B cell (primary cell): Measurements from ENCODE around the gene MEGF8. TPM values are rescaled to one million over a fixed set of nuclear protein-coding genes. Genes with fewer than 3 reads are reported as not detected.

Experiments
- ATAC-seq: fragments of 200-7000 bp; cut with Tn5 transposase; one replicate; pipeline ENCODE4 v1.10.0; 2021; ENCODE audit warnings: low read depth, mild to moderate bottlenecking, moderate number of reproducible peaks, moderate library complexity
- CTCF ChIA-PET: fragments of 350-600 bp; sonication (Branson Sonifier 250); formaldehyde crosslinking; loops from one replicate; lab custom pipeline; 2021; ENCODE audit warnings: antibody characterized with exemption, inconsistent platforms; lab: Charles Lee
- POLR2A ChIA-PET: fragments of 350-600 bp; sonication (Branson Sonifier 250); formaldehyde crosslinking; loops from one replicate; lab custom pipeline; 2021; ENCODE audit warnings: antibody characterized with exemption; lab: Charles Lee
- DNase-seq: peaks from one replicate; pipeline ENCODE4 v3.0.0; 2013
- H2AFZ ChIP-seq: 2 replicates; pipeline ENCODE4 v1.6.1; 2012; ENCODE audit warnings: mild to moderate bottlenecking, low read depth, low read length; ENCODE audit not compliant: insufficient read depth, poor library complexity, severe bottlenecking
- H3K27ac ChIP-seq, 2 donors: 1 replicate in 1 of 2; 2 replicates in 1 of 2; pipeline ENCODE4 v1.5.1; 2012 to 2013; ENCODE audit warnings: low read length in 2 of 2, mild to moderate bottlenecking in 2 of 2, moderate library complexity in 1 of 2
- H3K27me3 ChIP-seq, 4 experiments: fragments of 200-600 bp in 1 of 4; sonication (generic) in 1 of 4; replicated peaks in 1 of 4; 1 replicate in 2 of 4; 2 replicates in 2 of 4; pipeline versions ENCODE4 v1.6.1 to v1.7.0; 2013 to 2016; ENCODE audit warnings: low read length in 3 of 4, mild to moderate bottlenecking in 2 of 4, mixed read lengths in 1 of 4, moderate library complexity in 1 of 4; ENCODE audit not compliant: insufficient read depth in 4 of 4, control insufficient read depth in 3 of 4; ENCODE audit errors: control extremely low read depth in 1 of 4
- H3K36me3 ChIP-seq, 2 experiments: replicated peaks in 1 of 2; 1 replicate in 1 of 2; 2 replicates in 1 of 2; pipeline versions ENCODE4 v1.6.1 to v1.7.1; 2013; ENCODE audit warnings: low read length in 1 of 2; ENCODE audit not compliant: insufficient read depth in 2 of 2, control insufficient read depth in 1 of 2; ENCODE audit errors: control extremely low read depth in 1 of 2, extremely low read depth in 1 of 2
- H3K4me1 ChIP-seq, 2 donors: fragments of 200-600 bp in 1 of 2; sonication (generic) in 1 of 2; 1 replicate in 1 of 2; 2 replicates in 1 of 2; pipeline versions ENCODE4 v1.5.1 to v1.6.1; 2013 to 2017; ENCODE audit warnings: low read length in 2 of 2; ENCODE audit not compliant: control insufficient read depth in 2 of 2, insufficient read depth in 2 of 2
- H3K4me2 ChIP-seq: replicated peaks from 2 replicates; pipeline ENCODE3; 2012; ENCODE audit warnings: mild to moderate bottlenecking, low read depth, low read length; ENCODE audit not compliant: poor library complexity, severe bottlenecking
- H3K4me3 ChIP-seq, 5 experiments: fragments of 200-600 bp in 1 of 5; sonication (generic) in 1 of 5; 1 replicate in 3 of 5; 2 replicates in 2 of 5; pipeline versions ENCODE4 v1.5.1 to v1.7.0; 2011 to 2016; ENCODE audit warnings: low read length in 4 of 5, mild to moderate bottlenecking in 4 of 5, low read depth in 2 of 5, control low read depth in 1 of 5, moderate library complexity in 1 of 5; ENCODE audit not compliant: insufficient read depth in 1 of 5; ENCODE audit errors: control extremely low read depth in 1 of 5, extremely low read depth in 1 of 5
- H3K79me2 ChIP-seq: fragments of 200-600 bp; sonication (generic); one replicate; pipeline ENCODE4 v1.6.0; 2016; ENCODE audit warnings: low read length; ENCODE audit not compliant: control insufficient read depth, insufficient read depth
- H3K9ac ChIP-seq: fragments of 200-600 bp; sonication (generic); 2 replicates; pipeline ENCODE4 v1.6.1; 2017; ENCODE audit warnings: mild to moderate bottlenecking, low read length, moderate library complexity
- H3K9me3 ChIP-seq, 3 donors: one replicate each; pipeline versions ENCODE4 v1.6.1 to v1.7.1; 2013; ENCODE audit warnings: low read length in 2 of 3; ENCODE audit not compliant: control insufficient read depth in 2 of 3, insufficient read depth in 1 of 3; ENCODE audit errors: control extremely low read depth in 1 of 3
- H4K20me1 ChIP-seq: 2 replicates; pipeline ENCODE4 v1.6.0; 2012; ENCODE audit warnings: mild to moderate bottlenecking, low read length; ENCODE audit not compliant: insufficient read depth, control insufficient read depth, poor library complexity, severe bottlenecking
- H3K27ac Mint-ChIP-seq: one replicate; pipeline ENCODE4 v1.8.0; 2021; ENCODE audit warnings: mixed read lengths
- H3K27me3 Mint-ChIP-seq: one replicate; pipeline ENCODE4 v1.8.0; 2021; ENCODE audit warnings: mixed read lengths
- H3K4me1 Mint-ChIP-seq: one replicate; pipeline ENCODE4 v1.8.0; 2021; ENCODE audit warnings: mixed read lengths
- H3K4me3 Mint-ChIP-seq: one replicate; pipeline ENCODE4 v1.8.0; 2021; ENCODE audit warnings: mixed read lengths
- H3K9me3 Mint-ChIP-seq: one replicate; pipeline ENCODE4 v1.8.0; 2022; ENCODE audit warnings: mixed read lengths; ENCODE audit not compliant: insufficient read depth
- EZH2 ChIP-seq: IDR thresholded peaks from 2 replicates; pipeline ENCODE4 v1.6.1; 2012; ENCODE audit warnings: borderline replicate concordance, low read depth, mild to moderate bottlenecking, moderate library complexity, low read length; ENCODE audit not compliant: insufficient read depth, poor library complexity, severe bottlenecking
- WGBS: methylation state at CpG from one replicate; pipeline ENCODE4 v1.1.5; 2013; ENCODE audit warnings: missing lambda C conversion rate; ENCODE audit not compliant: insufficient coverage; 5-methylcytosine and 5-hydroxymethylcytosine counted together
- intact Hi-C: fragments of 100-400 bp; cut with micrococcal nuclease; formaldehyde crosslinking; loops from one replicate; pipeline ENCODE4 v1.10.0; 2022
- polyA plus RNA-seq: library from polyadenylated mRNA; depleted of rRNA; stranded (reverse); fragments of >200 nt; gene quantifications from 2 replicates; pipeline ENCODE4 v1.2.3, GENCODE V29; 2012
- total RNA-seq, 2 donors: library from RNA; stranded (reverse); fragments of 120-200 nt in 1 of 2; gene quantifications; 1 replicate in 1 of 2; 2 replicates in 1 of 2; pipeline versions ENCODE4 v1.2.3 to v1.2.4, GENCODE V29; 2013 to 2022
- TF ChIP-seq, protein P1 (sequence below): fragments of 200-600 bp; IDR thresholded peaks from one replicate; pipeline ENCODE4 v1.8.0; 2022; ENCODE audit warnings: antibody characterized with exemption, mild to moderate bottlenecking

Gene MEGF8
- total and polyA plus RNA-seq, 2 donors (not counting 1 experiment from before 2014, with no cell fraction given), result 8.2 to 26.5 TPM

DNA sequence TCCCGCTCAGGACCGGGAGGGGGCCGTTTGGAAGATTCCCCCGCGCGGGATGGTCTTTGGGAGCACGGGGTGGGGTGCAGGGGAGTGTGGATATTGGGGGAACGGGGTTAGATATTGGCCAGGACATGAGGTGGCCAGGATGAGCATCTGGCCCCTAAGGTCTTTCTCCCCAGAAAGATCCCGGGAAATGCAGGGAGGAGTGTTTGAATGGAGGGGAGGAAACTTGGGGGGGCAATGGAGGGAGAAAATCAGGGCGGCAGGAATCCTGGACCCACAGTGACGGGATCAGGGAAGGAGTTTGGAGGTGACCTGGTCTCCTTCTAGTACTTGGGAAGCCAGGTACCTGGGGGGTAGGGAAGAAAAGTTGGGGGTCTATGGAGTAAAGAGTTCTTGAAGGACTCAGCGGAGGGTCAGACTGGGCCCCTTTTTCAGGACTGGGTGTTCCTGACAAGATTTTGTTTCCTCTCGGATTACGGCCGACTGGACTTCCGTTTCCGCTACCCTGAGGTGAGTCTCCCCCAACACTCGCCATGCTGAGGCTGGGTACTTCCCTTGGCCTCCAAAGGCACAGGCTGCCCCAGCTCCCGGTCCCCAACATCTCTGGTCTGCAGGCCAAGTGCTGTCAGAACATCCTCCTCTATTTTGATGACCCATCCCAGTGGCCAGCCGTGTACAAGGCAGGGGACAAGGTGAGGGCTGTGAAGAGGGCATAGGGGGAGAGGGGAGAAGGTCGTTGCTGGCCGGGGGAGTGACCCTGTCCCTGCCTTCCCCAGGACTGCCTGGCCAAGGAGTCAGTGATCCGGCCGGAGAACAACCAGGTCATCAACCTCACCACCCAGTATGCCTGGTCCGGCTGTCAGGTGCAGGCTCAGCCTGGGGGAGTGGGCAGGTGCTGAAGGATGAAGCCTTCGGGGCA lies 11.3 kb upstream of the MEGF8 start:
- Mint-ChIP-seq H3K4me1 (peaks cover 19% of the 10 kb centered on the region), H3K9me3 (no peaks in the 10 kb centered on the region), H3K27me3 (peaks cover 28% of the 10 kb centered on the region), H3K27ac (no peak overlapping the region), H3K4me3 (peak overlapping the region; percentile 66)
- 25% methylated on average over 20 of the region's 26 CpGs for WGBS
- Histone ChIP-seq H2AFZ (no peak overlapping the region), H3K4me1 (peaks cover 20 to 26% of the 10 kb centered on the region in 2 donors), H4K20me1 (no peaks in the 10 kb centered on the region), H3K27ac (no peak overlapping the region), H3K27me3 (peaks cover 0 to 40% (median 17%) of the 10 kb centered on the region in 4 experiments), H3K4me3 (no peak overlapping the region), H3K9me3 (peaks cover 0 to 9% (median 0%) of the 10 kb centered on the region in 3 donors), H3K36me3 (no peaks in the 10 kb centered on the region), H3K9ac (peak overlapping the region; percentile 37), H3K79me2 (no peaks in the 10 kb centered on the region), H3K4me2 (peak overlapping the region; percentile 86)
- intact Hi-C loops, result no loop called here
- ChIA-PET CTCF (interaction anchor here (0.5 to 1.1 kb wide), 3 partner anchors 8 to 185 kb away, joined by 3 to 4 read pairs (median 3); no protein-coding TSS in a partner anchor), POLR2A (interaction anchor here (0.6 kb wide), 1 partner anchor 33 kb away, joined by 4 read pairs; no protein-coding TSS in a partner anchor)
- ATAC-seq, result no peak
- TF ChIP-seq, protein P1, sequence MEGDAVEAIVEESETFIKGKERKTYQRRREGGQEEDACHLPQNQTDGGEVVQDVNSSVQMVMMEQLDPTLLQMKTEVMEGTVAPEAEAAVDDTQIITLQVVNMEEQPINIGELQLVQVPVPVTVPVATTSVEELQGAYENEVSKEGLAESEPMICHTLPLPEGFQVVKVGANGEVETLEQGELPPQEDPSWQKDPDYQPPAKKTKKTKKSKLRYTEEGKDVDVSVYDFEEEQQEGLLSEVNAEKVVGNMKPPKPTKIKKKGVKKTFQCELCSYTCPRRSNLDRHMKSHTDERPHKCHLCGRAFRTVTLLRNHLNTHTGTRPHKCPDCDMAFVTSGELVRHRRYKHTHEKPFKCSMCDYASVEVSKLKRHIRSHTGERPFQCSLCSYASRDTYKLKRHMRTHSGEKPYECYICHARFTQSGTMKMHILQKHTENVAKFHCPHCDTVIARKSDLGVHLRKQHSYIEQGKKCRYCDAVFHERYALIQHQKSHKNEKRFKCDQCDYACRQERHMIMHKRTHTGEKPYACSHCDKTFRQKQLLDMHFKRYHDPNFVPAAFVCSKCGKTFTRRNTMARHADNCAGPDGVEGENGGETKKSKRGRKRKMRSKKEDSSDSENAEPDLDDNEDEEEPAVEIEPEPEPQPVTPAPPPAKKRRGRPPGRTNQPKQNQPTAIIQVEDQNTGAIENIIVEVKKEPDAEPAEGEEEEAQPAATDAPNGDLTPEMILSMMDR, result no peak
- no peak for TF ChIP-seq EZH2
- peak; percentile 20 for DNase-seq

DNA sequence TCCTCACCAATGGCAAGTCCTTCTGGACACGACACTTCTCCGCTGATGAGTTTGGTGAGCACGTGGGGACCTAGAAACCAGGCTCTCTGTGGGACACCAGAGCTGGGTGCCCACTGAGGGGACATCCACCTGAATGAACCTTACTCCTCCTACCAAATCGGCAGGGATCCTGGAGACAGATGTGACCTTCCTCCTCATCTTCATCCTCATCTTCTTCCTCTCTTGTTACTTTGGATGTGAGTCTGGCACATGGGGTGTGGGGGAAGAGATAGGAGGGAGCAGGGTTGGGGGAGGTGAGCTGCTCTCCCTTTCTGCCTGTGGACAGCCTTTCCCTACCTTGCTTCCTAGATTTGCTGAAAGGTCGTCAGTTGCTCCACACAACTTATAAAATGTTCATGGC lies 10.4 kb upstream of the MEGF8 start:
- no peak overlapping the region for H3K9ac ChIP-seq
- Mint-ChIP-seq H3K9me3 (no peaks in the 10 kb centered on the region), H3K27me3 (peaks cover 28% of the 10 kb centered on the region), H3K4me1 (peaks cover 19% of the 10 kb centered on the region), H3K4me3 (no peak overlapping the region), H3K27ac (no peak overlapping the region)
- H3K4me3 ChIP-seq, result no peak overlapping the region
- intact Hi-C loops, result no loop called here
- 80% methylated on average over 1 of the region's 5 CpGs for WGBS
- no peak overlapping the region for H3K4me2 ChIP-seq
- DNase-seq, result no peak
- peaks cover 0 to 9% (median 0%) of the 10 kb centered on the region in 3 donors for H3K9me3 ChIP-seq
- no peak for TF ChIP-seq EZH2
- TF ChIP-seq, protein P1, result no peak
- no peaks in the 10 kb centered on the region for H3K79me2 ChIP-seq
- H3K4me1 ChIP-seq, result peaks cover 20 to 26% of the 10 kb centered on the region in 2 donors
- H3K27ac ChIP-seq, result no peak overlapping the region
- no peak overlapping the region for H2AFZ ChIP-seq
- CTCF ChIA-PET, result interaction anchor here (1.4 kb wide), 1 partner anchor 86 kb away, joined by 3 read pairs; no protein-coding TSS in a partner anchor
- no peak for ATAC-seq
- no peaks in the 10 kb centered on the region for H4K20me1 ChIP-seq
- POLR2A ChIA-PET, result interaction anchor here (0.6 to 1.4 kb wide), 2 partner anchors 13 to 50 kb away, joined by 3 to 4 read pairs; partner anchors contain the start of genes PAFAH1B3 and PRR19
- peaks cover 0 to 40% (median 17%) of the 10 kb centered on the region in 4 experiments for H3K27me3 ChIP-seq
- H3K36me3 ChIP-seq, result no peaks in the 10 kb centered on the region
